Measurements from ENCODE around the gene C13orf46. TPM values are rescaled to one million over a fixed set of nuclear protein-coding genes. Genes with fewer than 3 reads are reported as not detected.

C13orf46 gene
- polyA plus RNA-seq, 2 of the 4 experiments (the other 2 are of a cell fraction): 0.05 to 0.13 TPM

GRCh38 chr13:113952983-113953520 lies 20.8 kb downstream of the C13orf46 start:
- no peak overlapping the region for H3K4me2 ChIP-seq
- no peak overlapping the region for H3K27ac ChIP-seq
- H3K9me3 ChIP-seq: no peaks in the 10 kb centered on the region
- no peak overlapping the region for H3K4me3 ChIP-seq
- no peak for TF ChIP-seq ESRRA (IDR thresholded peaks at IDR 0.05; ENCODE audit: borderline replicate concordance, low read length)
- TF ChIP-seq USF2 (IDR thresholded peaks at IDR 0.05): no peak
- TF ChIP-seq PBX3 (IDR thresholded peaks at IDR 0.05): no peak
- TF ChIP-seq SMC3 (IDR thresholded peaks at IDR 0.05): no peak
- TF ChIP-seq MAFK (IDR thresholded peaks at IDR 0.05; ENCODE audit: partially characterized antibody): no peak
- no peak for TF ChIP-seq TFCP2L1 (CRISPR knock-in tag; IDR thresholded peaks at IDR 0.05)
- no peak for TF ChIP-seq NR3C1 (IDR thresholded peaks at IDR 0.05)
- TF ChIP-seq CBX2 (IDR thresholded peaks at IDR 0.05; ENCODE audit: borderline replicate concordance, low read depth): no peak
- TF ChIP-seq NPAS2 (CRISPR knock-in tag; IDR thresholded peaks at IDR 0.05; ENCODE audit: borderline replicate concordance): no peak
- no peak for TF ChIP-seq EP300 (IDR thresholded peaks at IDR 0.05)
- H3K4me1 ChIP-seq: no peaks in the 10 kb centered on the region
- 82% methylated on average over 7 of the region's 18 CpGs for WGBS (ENCODE audit: missing lambda C conversion rate)
- FAIRE-seq (no peak), DNase-seq (ENCODE audit: low read depth in 1 of 2, low spot score in 1 of 2) (no peak), ATAC-seq (no peak)
- POLR2A ChIA-PET: no interaction called here
- CTCF ChIA-PET: interaction anchor here (1.2 kb wide), 1 partner anchor 136 kb away, joined by 3 read pairs; no protein-coding TSS in a partner anchor

GRCh38 chr13:113952151-113952982 lies 21.5 kb downstream of the C13orf46 start:
- POLR2A ChIA-PET: no interaction called here
- TF ChIP-seq E2F6 (IDR thresholded peaks at IDR 0.05; ENCODE audit: borderline replicate concordance, low read depth): no peak
- TF ChIP-seq RARB (CRISPR knock-in tag; IDR thresholded peaks at IDR 0.05): no peak
- TF ChIP-seq MAFK (IDR thresholded peaks at IDR 0.05; ENCODE audit: partially characterized antibody): no peak
- no peak for TF ChIP-seq EP300 (IDR thresholded peaks at IDR 0.05)
- no peak for TF ChIP-seq POLR2AphosphoS2 (conservative IDR thresholded peaks at IDR 0.05; ENCODE audit: low read length)
- TF ChIP-seq REST (IDR thresholded peaks at IDR 0.05): no peak
- TF ChIP-seq HES2 (IDR thresholded peaks at IDR 0.05): no peak
- TF ChIP-seq USF2 (IDR thresholded peaks at IDR 0.05): no peak
- TF ChIP-seq FOXS1 (CRISPR knock-in tag; IDR thresholded peaks at IDR 0.05): no peak
- no peak for TF ChIP-seq RAD21 (conservative IDR thresholded peaks at IDR 0.05 in 1 of 2, IDR thresholded peaks at IDR 0.05 in 1 of 2)
- no peak for TF ChIP-seq NPAS2 (CRISPR knock-in tag; IDR thresholded peaks at IDR 0.05; ENCODE audit: borderline replicate concordance)
- no peak for TF ChIP-seq TP53 (CRISPR knock-in tag; IDR thresholded peaks at IDR 0.05)
- TF ChIP-seq GATA3 (IDR thresholded peaks at IDR 0.05; ENCODE audit: borderline replicate concordance): no peak
- TF ChIP-seq RFX5 (IDR thresholded peaks at IDR 0.05): no peak
- no peak for TF ChIP-seq EHF (CRISPR knock-in tag; IDR thresholded peaks at IDR 0.05)
- no peak for TF ChIP-seq ZNF302 (CRISPR knock-in tag; IDR thresholded peaks at IDR 0.05)
- no peak for TF ChIP-seq SMC3 (IDR thresholded peaks at IDR 0.05)
- TF ChIP-seq HOXB5 (CRISPR knock-in tag; IDR thresholded peaks at IDR 0.05): no peak
- TF ChIP-seq ELK1 (IDR thresholded peaks at IDR 0.05; ENCODE audit: low read depth, low read length): no peak
- TF ChIP-seq HDAC2 (IDR thresholded peaks at IDR 0.05): no peak
- ATAC-seq (no peak), DNase-seq (ENCODE audit: low read depth in 1 of 2, low spot score in 1 of 2) (no peak), FAIRE-seq (no peak)
- no peaks in the 10 kb centered on the region for H3K4me1 ChIP-seq
- WGBS (ENCODE audit: missing lambda C conversion rate): 87% methylated on average over 6 of the region's 42 CpGs
- H3K4me2 ChIP-seq: no peak overlapping the region
- H3K4me3 ChIP-seq: no peak overlapping the region
- no peaks in the 10 kb centered on the region for H3K9me3 ChIP-seq
- CTCF ChIA-PET: no interaction called here
- no peak overlapping the region for H3K27ac ChIP-seq
